Measurements from ENCODE around the gene TRIO.
A peak's percentile ranks its signal among the peaks of the same experiment; 100 is the strongest.

TRIO gene

GRCh38 chr5:14231890-14232289 lies 88.7 kb downstream of the TRIO start:
- no peak for DNase-seq

GRCh38 chr5:14234204-14234603 lies 91.1 kb downstream of the TRIO start:
- no peak for DNase-seq

GRCh38 chr5:14235872-14236271 lies 92.7 kb downstream of the TRIO start:
- DNase-seq: no peak

GRCh38 chr5:14236757-14237156 lies 93.6 kb downstream of the TRIO start:
- DNase-seq: no peak

GRCh38 chr5:14237317-14238086 lies 94.4 kb downstream of the TRIO start:
- no peak for DNase-seq

- no peak for DNase-seq
Observed at GRCh38 chr5:14238272-14238671, 95.1 kb downstream of the TRIO start.

- DNase-seq: no peak
Observed at GRCh38 chr5:14239404-14239803, 96.3 kb downstream of the TRIO start.

- no peak for DNase-seq
Observed at GRCh38 chr5:14239951-14240350, 96.8 kb downstream of the TRIO start.

- no peak for DNase-seq
Observed at GRCh38 chr5:14240359-14240758, 97.2 kb downstream of the TRIO start.

- no peak for DNase-seq
Observed at GRCh38 chr5:14241141-14241540, 98.0 kb downstream of the TRIO start.

- DNase-seq: no peak
Observed at GRCh38 chr5:14242447-14242846, 99.3 kb downstream of the TRIO start.

- no peak for DNase-seq
Observed at GRCh38 chr5:14242871-14243383, 99.8 kb downstream of the TRIO start.

GRCh38 chr5:14243766-14244165 lies 100.6 kb downstream of the TRIO start:
- DNase-seq: peak in 1 of 2 experiments; percentile 63

GRCh38 chr5:14244721-14245120 lies 101.6 kb downstream of the TRIO start:
- DNase-seq: no peak

GRCh38 chr5:14245132-14245925 lies 102.2 kb downstream of the TRIO start:
- no peak for DNase-seq

GRCh38 chr5:14246350-14247053 lies 103.4 kb downstream of the TRIO start:
- DNase-seq: no peak

- no peak for DNase-seq
Observed at GRCh38 chr5:14247054-14247386, 103.9 kb downstream of the TRIO start.

- DNase-seq: peak in 1 of 2 experiments; percentile 63
Observed at GRCh38 chr5:14249258-14250082, 106.3 kb downstream of the TRIO start.

GRCh38 chr5:14250084-14250695 lies 107.0 kb downstream of the TRIO start:
- DNase-seq: peak; percentile 70 to 87

- DNase-seq: no peak
Observed at GRCh38 chr5:14250748-14251701, 107.9 kb downstream of the TRIO start.

- no peak for DNase-seq
Observed at GRCh38 chr5:14251733-14252132, 108.6 kb downstream of the TRIO start.

Data from cerebellar nuclear complex (tissue), 1 donor.